Measurements from ENCODE around the gene BST1. TPM values are rescaled to one million over a fixed set of nuclear protein-coding genes. Genes with fewer than 3 reads are reported as not detected.

The BST1 gene
- total RNA-seq, 1 experiment from 2014 or later: 1.1 TPM

GRCh38 chr4:15742637-15743036 is 39.8 kb downstream of the BST1 start:
- no peak overlapping the region for H3K27ac Mint-ChIP-seq (ENCODE audit: low read depth, unreplicated experiment)
- BruUV-seq (replicated peaks): no TSS peak
- POLR2A ChIA-PET: interaction anchor here (0.7 kb wide), 1 partner anchor 47 kb away, joined by 3 read pairs; no protein-coding TSS in a partner anchor
- peaks cover 9% of the 10 kb centered on the region for H3K9me3 Mint-ChIP-seq (ENCODE audit: unreplicated experiment)
- peaks cover 6% of the 10 kb centered on the region for H3K36me3 Mint-ChIP-seq (ENCODE audit: insufficient read depth, unreplicated experiment)
- no peaks in the 10 kb centered on the region for H3K4me1 Mint-ChIP-seq (ENCODE audit: insufficient read depth, unreplicated experiment)
- no peak overlapping the region for H3K4me3 Mint-ChIP-seq (ENCODE audit: unreplicated experiment)
- CTCF ChIA-PET: no interaction called here
- no peaks in the 10 kb centered on the region for H3K27me3 Mint-ChIP-seq (ENCODE audit: insufficient read depth, unreplicated experiment)
- TF ChIP-seq CTCF (IDR thresholded peaks at IDR 0.05; ENCODE audit: unreplicated experiment): no peak
- DNase-seq (ENCODE audit: unreplicated experiment): no peak
- intact Hi-C loops (cut with micrococcal nuclease): no loop called here

GRCh38 chr4:15744016-15744545 is 41.2 kb downstream of the BST1 start:
- H3K4me3 Mint-ChIP-seq (ENCODE audit: unreplicated experiment): no peak overlapping the region
- H3K36me3 Mint-ChIP-seq (ENCODE audit: insufficient read depth, unreplicated experiment): peaks cover 6% of the 10 kb centered on the region
- intact Hi-C loops (cut with micrococcal nuclease): no loop called here
- BruUV-seq (replicated peaks): no TSS peak
- DNase-seq (ENCODE audit: unreplicated experiment): no peak
- H3K27ac Mint-ChIP-seq (ENCODE audit: low read depth, unreplicated experiment): no peak overlapping the region
- no peaks in the 10 kb centered on the region for H3K4me1 Mint-ChIP-seq (ENCODE audit: insufficient read depth, unreplicated experiment)
- CTCF ChIA-PET: interaction anchor here (0.6 to 1.5 kb wide), 2 partner anchors 13 to 36 kb away, joined by 4 to 6 read pairs; no protein-coding TSS in a partner anchor
- no peak for TF ChIP-seq CTCF (IDR thresholded peaks at IDR 0.05; ENCODE audit: unreplicated experiment)
- H3K27me3 Mint-ChIP-seq (ENCODE audit: insufficient read depth, unreplicated experiment): no peaks in the 10 kb centered on the region
- H3K9me3 Mint-ChIP-seq (ENCODE audit: unreplicated experiment): peaks cover 9% of the 10 kb centered on the region
- POLR2A ChIA-PET: no interaction called here

GRCh38 chr4:15746110-15746509 is 43.2 kb downstream of the BST1 start:
- POLR2A ChIA-PET: no interaction called here
- CTCF ChIA-PET: no interaction called here
- no peaks in the 10 kb centered on the region for H3K4me1 Mint-ChIP-seq (ENCODE audit: insufficient read depth, unreplicated experiment)
- no peaks in the 10 kb centered on the region for H3K27me3 Mint-ChIP-seq (ENCODE audit: insufficient read depth, unreplicated experiment)
- intact Hi-C loops (cut with micrococcal nuclease): no loop called here
- DNase-seq (ENCODE audit: unreplicated experiment): no peak
- BruUV-seq (replicated peaks): no TSS peak
- no peak for TF ChIP-seq CTCF (IDR thresholded peaks at IDR 0.05; ENCODE audit: unreplicated experiment)
- no peak overlapping the region for H3K27ac Mint-ChIP-seq (ENCODE audit: low read depth, unreplicated experiment)
- no peak overlapping the region for H3K4me3 Mint-ChIP-seq (ENCODE audit: unreplicated experiment)
- H3K36me3 Mint-ChIP-seq (ENCODE audit: insufficient read depth, unreplicated experiment): peaks cover 6% of the 10 kb centered on the region
- peaks cover 9% of the 10 kb centered on the region for H3K9me3 Mint-ChIP-seq (ENCODE audit: unreplicated experiment)

- CTCF ChIA-PET: interaction anchor here (1.3 kb wide), 1 partner anchor 206 kb away, joined by 4 read pairs; no protein-coding TSS in a partner anchor
- H3K4me1 Mint-ChIP-seq (ENCODE audit: insufficient read depth, unreplicated experiment): no peaks in the 10 kb centered on the region
- no peak overlapping the region for H3K27ac Mint-ChIP-seq (ENCODE audit: low read depth, unreplicated experiment)
Measured at GRCh38 chr4:15749001-15749400, 46.1 kb downstream of the BST1 start.

More at GRCh38 chr4:15749001-15749400, 46.1 kb downstream of the BST1 start:
- intact Hi-C loops (cut with micrococcal nuclease): no loop called here
- Mint-ChIP-seq H3K27me3 (ENCODE audit: insufficient read depth, unreplicated experiment) (no peaks in the 10 kb centered on the region), H3K9me3 (ENCODE audit: unreplicated experiment) (no peaks in the 10 kb centered on the region), H3K36me3 (ENCODE audit: insufficient read depth, unreplicated experiment) (no peaks in the 10 kb centered on the region), H3K4me3 (ENCODE audit: unreplicated experiment) (no peak overlapping the region)
- no peak for DNase-seq (ENCODE audit: unreplicated experiment)
- POLR2A ChIA-PET: no interaction called here
- no TSS peak for BruUV-seq (replicated peaks)
- no peak for TF ChIP-seq CTCF (IDR thresholded peaks at IDR 0.05; ENCODE audit: unreplicated experiment)
